GM18502 (cell line): ENCODE results near the gene UGT1A3.

ENCODE experiments used
- ATAC-seq: cut with Tn5 transposase; IDR thresholded peaks from one replicate; pipeline ENCODE4 v1.9.1; 2021; ENCODE audit warnings: mild to moderate bottlenecking; ENCODE audit not compliant: unreplicated experiment, poor library complexity

UGT1A3 gene

GRCh38 chr2:233754872-233755611 lies 26.2 kb downstream of the UGT1A3 start:
- ATAC-seq, result no peak

GRCh38 chr2:233756429-233757081 lies 27.7 kb downstream of the UGT1A3 start:
- ATAC-seq, result no peak

GRCh38 chr2:233758141-233758540 lies 29.3 kb downstream of the UGT1A3 start:
- ATAC-seq, result no peak

- no peak for ATAC-seq
These were observed 30.0 kb downstream of the UGT1A3 start for GRCh38 chr2:233758849-233759248.

- ATAC-seq, result no peak
These were observed 31.2 kb downstream of the UGT1A3 start, which contains the start of gene UGT1A1 for GRCh38 chr2:233760043-233760442. UGT1A1 (plus strand) TSS chr2:233760270; CDS start chr2:233760288, 18 bp downstream.

- no peak for ATAC-seq
These were observed 32.4 kb downstream of the UGT1A3 start for GRCh38 chr2:233761040-233761769.

GRCh38 chr2:233764264-233764663 lies 35.4 kb downstream of the UGT1A3 start:
- no peak for ATAC-seq

- no peak for ATAC-seq
These were observed 35.9 kb downstream of the UGT1A3 start for GRCh38 chr2:233764761-233765160.

- ATAC-seq, result no peak
These were observed 37.6 kb downstream of the UGT1A3 start for GRCh38 chr2:233766416-233766815.

GRCh38 chr2:233768076-233768475 lies 39.2 kb downstream of the UGT1A3 start:
- no peak for ATAC-seq

GRCh38 chr2:233769260-233769659 lies 40.4 kb downstream of the UGT1A3 start:
- ATAC-seq, result no peak

- no peak for ATAC-seq
These were observed 43.3 kb downstream of the UGT1A3 start for GRCh38 chr2:233772153-233772552.

- ATAC-seq, result no peak
These were observed 43.7 kb downstream of the UGT1A3 start for GRCh38 chr2:233772583-233772982.

- no peak for ATAC-seq
These were observed 45.0 kb downstream of the UGT1A3 start for GRCh38 chr2:233773854-233774253.

- no peak for ATAC-seq
These were observed 46.6 kb downstream of the UGT1A3 start for GRCh38 chr2:233775414-233775813.

GRCh38 chr2:233778030-233778429 lies 49.2 kb downstream of the UGT1A3 start, which contains the start of gene MROH2A:
MROH2A (plus strand) TSS chr2:233778330; CDS start chr2:233779359, 1,029 bp downstream.
- ATAC-seq, result no peak

- ATAC-seq, result no peak
These were observed 50.9 kb downstream of the UGT1A3 start for GRCh38 chr2:233779722-233780121.

- no peak for ATAC-seq
These were observed 51.9 kb downstream of the UGT1A3 start for GRCh38 chr2:233780771-233781170.

GRCh38 chr2:233789554-233789953 lies 60.7 kb downstream of the UGT1A3 start:
- ATAC-seq, result no peak

GRCh38 chr2:233791151-233791882 lies 62.5 kb downstream of the UGT1A3 start:
- ATAC-seq, result no peak
